Spleen (tissue), 11 donors: Measurements from ENCODE around the gene BSND. TPM values are rescaled to one million over a fixed set of nuclear protein-coding genes. Genes with fewer than 3 reads are reported as not detected.
"Not testable (repeated sequence)": the region's sequence is repeated elsewhere in the genome, so short reads cannot be mapped to it uniquely, and the experiment has no call there.

Experiments used
- DNase-seq: peaks from one replicate; pipeline ENCODE4 v3.0.0-alpha.2; 2020
- H3K27ac ChIP-seq, 8 donors: fragments of 200-600 bp; sonication (generic) in 7 of 8; 1 replicate in 4 of 8; 2 replicates in 4 of 8; pipeline versions ENCODE4 v1.5.0 to v1.8.0; 2016 to 2021; ENCODE audit warnings: inconsistent platforms in 4 of 8, mild to moderate bottlenecking in 4 of 8, moderate library complexity in 1 of 8
- H3K27me3 ChIP-seq, 7 donors: fragments of 200-600 bp; sonication (generic) in 6 of 7; replicated peaks in 1 of 7; 1 replicate in 4 of 7; 2 replicates in 3 of 7; pipeline versions ENCODE4 v1.5.0 to v1.8.0; 2016 to 2021; ENCODE audit warnings: inconsistent platforms in 3 of 7, mild to moderate bottlenecking in 1 of 7
- H3K36me3 ChIP-seq, 6 donors: fragments of 200-600 bp; sonication (generic) in 5 of 6; 1 replicate in 4 of 6; 2 replicates in 2 of 6; pipeline versions ENCODE4 v1.5.0 to v1.8.0; 2016 to 2021; ENCODE audit warnings: inconsistent platforms in 2 of 6
- H3K4me1 ChIP-seq, 6 donors: fragments of 200-600 bp; sonication (generic) in 5 of 6; 1 replicate in 3 of 6; 2 replicates in 3 of 6; pipeline versions ENCODE4 v1.5.0 to v1.8.0; 2016 to 2021; ENCODE audit warnings: inconsistent platforms in 3 of 6
- H3K4me3 ChIP-seq, 8 donors: fragments of 200-600 bp; sonication (generic) in 7 of 8; 1 replicate in 4 of 8; 2 replicates in 4 of 8; pipeline versions ENCODE4 v1.5.0 to v1.8.0; 2016 to 2021; ENCODE audit warnings: inconsistent platforms in 4 of 8, mild to moderate bottlenecking in 4 of 8, moderate library complexity in 2 of 8
- H3K9me3 ChIP-seq, 8 donors: fragments of 200-600 bp; sonication (generic) in 7 of 8; 1 replicate in 4 of 8; 2 replicates in 4 of 8; pipeline versions ENCODE4 v1.5.0 to v1.8.0; 2016 to 2021; ENCODE audit warnings: inconsistent platforms in 4 of 8
- CTCF ChIP-seq, 11 experiments: fragments of 200-600 bp in 7 of 11; fragments of 450-650 bp in 4 of 11; sonication (generic) in 4 of 11; IDR thresholded peaks in 8 of 11; conservative IDR thresholded peaks in 3 of 11; 1 replicate in 7 of 11; 2 replicates in 4 of 11; pipeline versions ENCODE4 v1.4.0 to v1.8.0; 2016 to 2021; ENCODE audit warnings: antibody characterized with exemption in 11 of 11, inconsistent platforms in 4 of 11, mild to moderate bottlenecking in 1 of 11
- POLR2A ChIP-seq, 3 donors: fragments of 450-650 bp; IDR thresholded peaks; one replicate each; pipeline ENCODE4 v1.5.1; 2017; ENCODE audit warnings: antibody characterized with exemption in 3 of 3, mild to moderate bottlenecking in 1 of 3
- POLR2AphosphoS5 ChIP-seq, 3 donors: sonication (generic); formaldehyde crosslinking; IDR thresholded peaks; one replicate each; pipeline ENCODE4 v1.5.1; 2017; ENCODE audit warnings: antibody characterized with exemption in 3 of 3
- WGBS, 5 donors: extraction: QIAGEN DNeasy Blood & Tissue Kit in 3 of 5; methylation state at CpG; one replicate each; pipeline versions ENCODE4 v1.1.5 to v1.1.7; 2013 to 2018; 5-methylcytosine and 5-hydroxymethylcytosine counted together
- intact Hi-C: fragments of 100-400 bp; cut with DNase I; formaldehyde crosslinking; loops from one replicate; pipeline ENCODE4 v1.15.0; 2023; ENCODE audit warnings: low total_unique reads
- polyA plus RNA-seq, 3 donors: library from polyadenylated mRNA; stranded (reverse); fragments of 200-250 nt; gene quantifications; one replicate each; pipeline ENCODE4 v1.2.1, GENCODE V29; 2013
- total RNA-seq, 7 donors: library from RNA; depleted of rRNA in 3 of 7; stranded (reverse); fragments of >200 nt in 3 of 7; fragmentation: NEBNext Ultra II Directional in 4 of 7; extraction: Animal tissue kit (Norgen Biotek cat#: 25700) in 4 of 7; gene quantifications; one replicate each; pipeline versions ENCODE4 v1.1.0 to v1.2.1, GENCODE V29; 2016 to 2021
- donor health status: healthy with polysubstance abuse.
- donor health status: DM: no; HTN: no; CAD: no; lungs with moderate emphysema.
- donor health status: DM: no; HTN: no; CAD: no.
- donor health status: Bipolar disorder and iron deficiency.
- donor health status: healthy.
- donor health status: DM: no; HTN: no; CAD: no.
- donor health status: DM: yes; HTN: yes; CAD: no.

Gene BSND
- total and polyA plus RNA-seq, 10 donors, result 0.02 to 0.20 (median 0.09) TPM; not detected in 5

DNA sequence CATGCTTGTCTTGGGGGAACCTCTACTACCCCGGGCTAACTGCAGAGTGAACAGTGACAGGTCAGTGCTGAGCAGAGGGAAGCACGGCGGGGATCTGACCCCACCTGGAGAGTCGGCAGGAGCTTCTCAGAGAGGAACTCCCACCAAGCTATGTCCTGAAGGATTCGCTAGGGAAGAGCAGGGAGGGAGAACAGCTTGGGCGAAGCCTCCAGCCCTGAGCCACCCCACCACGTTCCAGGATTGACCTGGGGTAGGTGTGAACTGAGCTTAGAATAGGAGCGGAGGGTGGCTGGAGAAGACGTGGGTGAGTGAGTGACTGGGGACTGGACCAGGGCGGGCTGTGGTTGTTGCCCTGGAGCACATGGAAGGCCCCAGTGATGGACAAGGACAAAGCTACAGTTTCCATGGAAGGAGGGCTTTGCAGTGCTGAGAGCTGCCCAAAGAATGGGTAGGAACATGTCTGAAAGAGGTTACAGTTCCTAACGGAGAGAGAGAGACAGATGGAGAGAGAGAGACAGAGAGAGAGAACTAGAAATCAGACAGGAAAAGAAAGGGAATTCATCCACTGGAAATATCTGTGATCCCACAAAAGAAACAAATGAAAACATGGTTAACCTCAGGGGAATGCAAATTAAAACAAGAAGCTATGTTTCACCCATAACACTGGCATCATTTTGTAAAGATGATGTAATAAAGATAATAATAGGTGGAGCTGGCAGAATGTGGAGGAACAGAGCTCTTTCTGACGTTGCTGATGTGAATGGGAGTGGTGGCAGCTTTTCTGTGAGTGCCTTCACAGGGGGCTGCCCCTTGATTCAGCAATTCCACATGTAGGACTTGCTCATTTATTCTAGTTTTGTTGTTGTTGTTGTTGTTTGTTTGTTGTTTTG is 17.2 kb downstream of the BSND start:
- peak; percentile 58 for DNase-seq
- Histone ChIP-seq H3K27ac (no peak overlapping the region), H3K4me3 (no peak overlapping the region), H3K4me1 (no peaks in the 10 kb centered on the region), H3K9me3 (no peaks in the 10 kb centered on the region), H3K36me3 (no peaks in the 10 kb centered on the region), H3K27me3 (peaks cover 0 to 36% (median 0%) of the 10 kb centered on the region in 7 donors)
- intact Hi-C loops, result no loop called here
- no peak for TF ChIP-seq POLR2AphosphoS5 (IDR thresholded peaks at IDR 0.05)
- TF ChIP-seq CTCF (IDR thresholded peaks at IDR 0.05 in 8 of 11, conservative IDR thresholded peaks at IDR 0.05 in 3 of 11), result no peak
- no peak for TF ChIP-seq POLR2A (IDR thresholded peaks at IDR 0.05)
- WGBS, 5 donors, result 60 to 74% (median 73%) methylated on average over 12 of the region's 12 CpGs

- DNase-seq, result peak; percentile 34
- H3K9me3 ChIP-seq, result no peaks in the 10 kb centered on the region
- no peak overlapping the region for H3K4me3 ChIP-seq
- WGBS, 5 donors, result 82 to 88% (median 87%) methylated on average over 9 of the region's 9 CpGs
- no peaks in the 10 kb centered on the region for H3K36me3 ChIP-seq
- H3K27me3 ChIP-seq, result peaks cover 0 to 32% (median 0%) of the 10 kb centered on the region in 7 donors
- no peak overlapping the region for H3K27ac ChIP-seq
- TF ChIP-seq POLR2AphosphoS5 (IDR thresholded peaks at IDR 0.05) (no peak), CTCF (IDR thresholded peaks at IDR 0.05 in 8 of 11, conservative IDR thresholded peaks at IDR 0.05 in 3 of 11) (no peak), POLR2A (IDR thresholded peaks at IDR 0.05) (no peak)
- intact Hi-C loops, result no loop called here
- H3K4me1 ChIP-seq, result peaks cover 0 to 11% (median 6%) of the 10 kb centered on the region in 6 donors
Observed at GRCh38 chr1:55018395-55018794, 19.7 kb downstream of the BSND start.

GRCh38 chr1:55021942-55022546 is 23.3 kb downstream of the BSND start:
- Histone ChIP-seq H3K4me1 (peaks cover 0 to 11% (median 6%) of the 10 kb centered on the region in 6 donors), H3K27me3 (peaks cover 0 to 17% (median 0%) of the 10 kb centered on the region in 7 donors), H3K4me3 (no peak overlapping the region), H3K9me3 (no peaks in the 10 kb centered on the region), H3K36me3 (no peaks in the 10 kb centered on the region), H3K27ac (peak overlapping the region in 5 of 8 donors; percentile 5 to 65 (median 48))
- TF ChIP-seq POLR2A (IDR thresholded peaks at IDR 0.05) (no peak), CTCF (IDR thresholded peaks at IDR 0.05 in 8 of 11, conservative IDR thresholded peaks at IDR 0.05 in 3 of 11) (peak; percentile 60 to 92 (median 79)), POLR2AphosphoS5 (IDR thresholded peaks at IDR 0.05) (peak in 2 of 3 donors; percentile 22 to 43)
- WGBS, 5 donors, result 46 to 55% (median 48%) methylated on average over 15 of the region's 15 CpGs
- DNase-seq, result peak; percentile 91
- intact Hi-C loops, result no loop called here

- H3K4me1 ChIP-seq, result peaks cover 0 to 11% (median 6%) of the 10 kb centered on the region in 6 donors
- DNase-seq, result peak; percentile 33
- H3K27ac ChIP-seq, intact Hi-C loops, H3K9me3 ChIP-seq, H3K36me3 ChIP-seq, H3K4me3 ChIP-seq: not testable (repeated sequence)
- peaks cover 0 to 10% (median 0%) of the 10 kb centered on the region in 7 donors for H3K27me3 ChIP-seq
- WGBS, 5 donors, result 81 to 94% (median 83%) methylated on average over 7 to 10 of the region's 10 CpGs
Observed at GRCh38 chr1:55024163-55024562, 25.4 kb downstream of the BSND start.

DNA sequence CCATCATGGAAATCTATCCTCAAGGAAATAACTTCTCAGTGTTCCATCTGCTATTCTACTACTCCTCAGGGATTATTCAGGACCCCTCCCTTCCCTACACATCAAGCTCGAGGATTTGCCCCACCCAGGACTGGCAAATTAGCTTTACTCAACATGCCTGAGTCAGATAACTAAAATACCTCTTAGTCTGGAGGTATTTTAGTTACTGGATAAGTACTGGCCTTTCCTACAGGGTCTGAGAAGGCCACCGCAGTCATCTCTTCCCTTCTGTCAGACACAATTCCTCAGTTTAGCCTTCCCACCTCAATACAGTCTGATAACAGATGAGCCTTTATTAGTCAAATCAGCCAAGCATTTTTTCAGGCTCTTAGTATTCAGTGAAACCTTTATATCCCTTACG is 27.9 kb downstream of the BSND start:
- intact Hi-C loops, H3K36me3 ChIP-seq, H3K4me3 ChIP-seq, H3K27me3 ChIP-seq, H3K4me1 ChIP-seq, H3K9me3 ChIP-seq, DNase-seq, H3K27ac ChIP-seq: not testable (repeated sequence)
- 76 to 95% (median 83%) methylated on average over 3 of the region's 3 CpGs for WGBS, 5 donors

DNA sequence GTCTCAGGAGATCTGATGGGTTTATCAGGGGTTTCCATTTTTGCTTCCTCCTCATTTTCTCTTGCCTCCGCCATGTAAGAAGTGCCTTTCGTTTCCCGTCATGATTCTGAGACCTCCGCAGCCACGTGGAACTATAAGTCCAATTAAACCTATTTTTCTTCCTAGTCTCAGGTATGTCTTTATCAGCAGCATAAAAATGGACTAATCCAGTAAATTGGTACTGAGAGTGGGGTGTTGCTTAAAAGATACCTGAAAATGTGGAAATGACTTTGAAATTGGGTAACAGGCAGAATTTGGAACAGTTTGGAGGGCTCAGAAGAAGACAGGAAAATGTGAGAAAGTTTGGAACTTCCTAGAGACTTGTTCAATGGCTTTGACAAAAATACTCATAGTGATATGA is 32.4 kb downstream of the BSND start:
- DNase-seq, intact Hi-C loops, H3K4me3 ChIP-seq, H3K27ac ChIP-seq, H3K4me1 ChIP-seq, H3K9me3 ChIP-seq, H3K36me3 ChIP-seq: not testable (repeated sequence)
- peaks cover 0 to 29% (median 0%) of the 10 kb centered on the region in 7 donors for H3K27me3 ChIP-seq
- 93 to 100% (median 95%) methylated on average over 5 of the region's 5 CpGs for WGBS, 5 donors
